GM21423 (cell line): Measurements from ENCODE around the gene TST.

Experiments used
- ATAC-seq: cut with Tn5 transposase; IDR thresholded peaks from one replicate; pipeline ENCODE4 v1.9.1; 2021; ENCODE audit warnings: mild to moderate bottlenecking, moderate library complexity; ENCODE audit not compliant: unreplicated experiment

Gene TST

GRCh38 chr22:37032535-37033460 lies 13.6 kb upstream of the TST start:
- ATAC-seq = no peak

DNA sequence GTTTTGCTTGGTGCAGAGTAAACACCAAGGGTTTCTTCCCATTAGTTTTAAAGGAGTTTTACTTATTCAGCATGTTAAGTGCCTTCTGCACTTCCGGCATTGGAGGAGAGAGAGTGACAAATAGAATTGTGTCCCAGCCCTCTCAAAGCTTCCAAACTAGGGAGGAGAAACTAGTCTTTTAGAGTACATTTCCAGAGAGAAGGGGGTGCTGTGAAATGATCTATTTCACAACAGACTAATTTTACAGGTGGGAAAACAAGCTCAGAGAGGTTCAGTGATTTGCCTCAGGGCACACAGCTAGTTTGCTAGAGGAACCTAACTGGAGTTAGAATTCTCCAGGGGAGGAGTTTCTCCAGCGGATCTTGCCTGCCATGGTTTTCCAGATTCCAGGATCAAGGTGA lies 12.9 kb upstream of the TST start:
- no peak for ATAC-seq

DNA sequence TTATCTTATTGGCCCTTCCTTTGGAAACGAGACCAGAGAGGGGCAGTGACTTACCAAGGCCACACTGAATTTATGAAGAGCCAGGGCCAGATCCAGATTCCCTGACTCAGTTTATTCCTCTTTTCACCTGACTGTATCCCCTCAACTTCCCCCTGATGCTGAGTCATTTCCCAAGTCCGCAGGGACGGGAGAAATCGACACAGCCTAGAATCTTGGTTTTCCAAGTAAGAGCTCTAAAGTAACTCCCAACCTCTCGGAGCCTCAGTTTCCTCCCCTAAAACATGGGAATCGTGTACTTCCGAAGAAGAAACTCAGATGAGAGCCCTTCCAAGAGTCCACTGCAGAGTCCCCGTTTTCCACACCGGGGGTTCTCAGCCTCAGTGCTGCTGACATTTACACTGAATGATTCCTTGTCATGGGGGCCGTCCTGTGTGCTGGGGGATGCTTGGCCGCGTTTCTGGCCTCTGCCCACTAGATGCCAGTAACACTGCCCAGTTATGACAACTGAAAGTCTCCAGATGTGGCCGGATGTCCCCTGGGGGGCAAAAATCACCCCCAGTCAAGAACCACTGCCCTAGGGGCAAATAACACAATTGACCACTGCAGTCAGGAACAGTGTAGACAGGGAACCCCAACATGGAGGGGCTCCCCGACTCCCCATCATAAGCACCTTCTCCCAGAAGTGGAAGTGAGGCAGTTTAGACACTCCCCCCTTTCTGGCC lies 11.5 kb upstream of the TST start:
- ATAC-seq = no peak

GRCh38 chr22:37028692-37029674 lies 9.7 kb upstream of the TST start:
- ATAC-seq = no peak

- ATAC-seq = no peak
Observed at GRCh38 chr22:37027556-37027955, 8.3 kb upstream of the TST start.

- no peak for ATAC-seq
Observed at GRCh38 chr22:37026325-37026724, 7.1 kb upstream of the TST start.

DNA sequence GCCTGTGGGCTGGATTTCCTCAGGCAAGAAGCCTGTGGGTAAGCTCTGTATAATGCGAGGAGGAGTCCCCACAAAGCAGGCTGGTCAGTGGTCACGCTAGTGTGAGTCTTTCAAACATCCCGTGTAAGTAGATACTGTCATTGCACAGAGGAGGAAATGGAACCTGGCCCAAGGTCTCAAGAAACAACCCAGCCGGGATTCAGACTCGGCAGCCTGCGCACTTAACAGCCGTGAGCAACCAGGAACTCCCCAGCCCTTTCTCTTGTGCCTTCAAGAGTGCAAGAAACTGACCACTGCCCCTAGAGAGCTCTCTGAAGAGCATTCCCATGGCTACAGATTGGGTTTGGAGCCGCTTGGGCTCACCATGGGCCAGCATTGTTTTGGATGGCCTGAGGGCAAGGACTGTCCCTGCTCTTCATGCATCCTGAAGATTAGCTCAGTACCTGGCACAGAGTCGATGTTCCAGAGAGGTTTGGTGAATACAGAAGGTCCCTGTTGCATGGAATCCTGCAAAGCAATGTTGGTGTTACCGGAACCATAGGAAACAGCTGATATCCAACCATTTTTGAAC lies 6.3 kb upstream of the TST start:
- ATAC-seq = no peak

GRCh38 chr22:37024339-37025157 lies 5.3 kb upstream of the TST start:
- no peak for ATAC-seq

- ATAC-seq = no peak
Observed at GRCh38 chr22:37023743-37024338, 4.6 kb upstream of the TST start.

DNA sequence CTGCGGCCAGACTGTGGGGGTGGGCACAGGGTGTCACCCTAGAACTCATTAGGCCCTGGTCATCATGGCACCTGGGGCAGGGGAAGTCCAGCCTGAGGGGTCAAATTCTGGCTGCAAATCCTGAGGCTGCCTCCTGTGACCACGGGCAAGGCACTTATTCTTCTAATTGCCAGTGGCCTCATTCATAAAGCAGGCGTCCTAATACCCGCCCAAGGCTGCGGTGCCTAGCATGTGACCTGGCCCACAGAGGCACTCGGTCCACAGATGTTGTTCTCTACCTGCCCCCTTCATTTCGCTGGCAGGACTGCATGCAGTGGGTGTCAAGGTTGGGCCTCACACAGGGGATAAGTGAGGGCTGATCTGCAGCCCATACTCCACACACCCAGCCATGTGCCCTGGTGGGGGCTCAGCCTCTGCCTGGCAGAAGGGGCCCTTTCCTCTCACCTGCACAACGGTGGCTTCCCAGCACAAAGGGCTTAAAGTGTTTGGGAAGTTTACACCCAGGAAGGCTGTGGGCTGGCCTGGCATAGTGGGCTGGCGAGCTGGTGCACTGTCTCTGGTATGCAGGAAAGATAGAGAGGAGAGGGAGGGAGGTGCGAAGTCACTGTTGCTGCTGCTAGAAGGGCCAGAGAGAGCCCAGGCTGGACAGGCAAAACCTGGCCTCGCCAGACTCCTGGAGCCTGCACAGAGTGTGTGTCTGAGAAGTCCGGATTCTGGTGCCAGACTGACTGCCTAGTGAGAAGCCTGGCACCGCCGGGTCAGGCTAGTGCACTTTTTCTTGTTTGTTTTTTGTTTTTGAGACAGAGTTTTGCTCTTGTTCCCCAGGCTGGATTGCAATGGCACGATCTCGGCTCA lies 3.5 kb upstream of the TST start:
- ATAC-seq = no peak

- ATAC-seq = no peak
Observed at GRCh38 chr22:37021710-37022482, 2.6 kb upstream of the TST start.

GRCh38 chr22:37021041-37021440 lies 1.8 kb upstream of the TST start:
- ATAC-seq = no peak

- ATAC-seq = no peak
Observed at GRCh38 chr22:37020192-37020479, 889 bp upstream of the TST start.

GRCh38 chr22:37018815-37019308 lies 385 bp downstream of the TST start:
- no peak for ATAC-seq

DNA sequence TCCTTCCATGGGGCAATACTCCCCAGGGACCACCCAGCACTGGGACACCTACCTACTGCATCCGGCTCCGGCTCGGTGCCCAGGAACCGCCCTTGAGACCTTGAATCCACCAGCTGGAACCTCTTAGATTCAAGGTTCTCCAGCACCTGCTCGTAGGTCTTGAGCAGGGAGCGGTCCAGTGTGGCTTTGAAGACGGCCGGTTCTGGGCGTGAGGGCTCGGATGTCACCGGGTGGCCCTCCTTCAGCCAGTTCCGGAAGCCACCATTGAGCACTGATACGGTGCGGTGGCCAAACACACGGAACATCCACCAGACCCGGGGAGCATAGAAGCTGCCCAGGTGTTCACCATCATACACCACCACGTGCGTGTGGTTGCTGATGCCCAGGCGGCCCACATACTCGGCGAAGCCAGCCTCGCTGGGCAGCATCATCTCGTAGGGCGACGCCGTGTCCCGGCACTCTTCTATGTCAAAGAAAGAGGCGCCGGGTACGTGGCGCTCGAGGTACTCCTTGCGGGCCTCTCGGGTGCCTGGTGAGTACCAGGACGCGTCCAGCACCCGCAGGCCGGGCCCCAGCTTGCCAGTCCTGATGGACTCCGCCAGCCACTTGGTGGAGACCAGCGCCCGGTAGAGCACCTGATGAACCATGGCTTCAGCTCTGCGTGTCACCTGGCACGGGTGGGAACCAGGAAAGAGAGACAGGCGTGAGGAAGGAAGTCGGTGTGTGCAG lies 997 bp downstream of the TST start:
- no peak for ATAC-seq

DNA sequence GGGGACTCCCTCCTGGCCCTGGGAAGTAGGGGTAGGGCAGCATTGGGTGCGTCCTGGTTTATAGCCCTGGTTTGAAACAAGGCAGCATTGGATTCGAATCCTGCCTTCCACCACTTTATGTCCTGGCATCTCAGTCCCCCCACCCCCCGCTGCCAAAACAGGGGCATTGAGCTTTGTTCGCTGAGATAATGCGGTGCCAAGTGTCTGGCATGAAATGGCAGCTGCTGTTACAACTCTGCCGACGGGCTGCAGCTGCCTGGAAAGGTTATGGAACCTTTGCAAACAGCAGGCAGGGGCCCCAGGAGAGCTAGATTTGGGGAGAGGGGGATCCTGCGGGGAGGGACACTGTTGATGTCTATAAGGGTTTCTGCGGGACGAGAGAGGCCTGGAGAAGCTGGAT lies 1.9 kb downstream of the TST start:
- ATAC-seq = no peak
